Parathyroid adenoma (tissue), 2 donors: ENCODE results near the gene S100A5.

ENCODE experiments used
- H2AFZ ChIP-seq: fragments of 300-600 bp; sonication (generic); one replicate; pipeline ENCODE4 v1.7.0; 2017; ENCODE audit warnings: antibody characterized with exemption, mild to moderate bottlenecking
- H3K27ac ChIP-seq: fragments of 300-600 bp; sonication (generic); one replicate; pipeline ENCODE4 v1.7.0; 2017
- H3K27me3 ChIP-seq: fragments of 300-600 bp; sonication (generic); one replicate; pipeline ENCODE4 v1.7.0; 2017; ENCODE audit warnings: low read length; ENCODE audit not compliant: control insufficient read depth, insufficient read depth
- H3K36me3 ChIP-seq: fragments of 300-600 bp; sonication (generic); one replicate; pipeline ENCODE4 v1.7.0; 2017; ENCODE audit warnings: low read length; ENCODE audit not compliant: control insufficient read depth, insufficient read depth
- H3K4me1 ChIP-seq: fragments of 300-600 bp; sonication (generic); one replicate; pipeline ENCODE4 v1.7.0; 2017; ENCODE audit warnings: control low read depth
- H3K4me2 ChIP-seq: fragments of 300-600 bp; sonication (generic); one replicate; pipeline ENCODE4 v1.7.0; 2017; ENCODE audit warnings: low read length
- H3K4me3 ChIP-seq: fragments of 300-600 bp; sonication (generic); one replicate; pipeline ENCODE4 v1.7.0; 2017; ENCODE audit warnings: low read depth, low read length
- H3K79me2 ChIP-seq: fragments of 300-600 bp; sonication (generic); one replicate; pipeline ENCODE4 v1.7.0; 2017; ENCODE audit warnings: control low read depth
- H3K9ac ChIP-seq: fragments of 300-600 bp; sonication (generic); one replicate; pipeline ENCODE4 v1.7.0; 2017; ENCODE audit warnings: mild to moderate bottlenecking
- H3K9me3 ChIP-seq: fragments of 300-600 bp; sonication (generic); one replicate; pipeline ENCODE4 v1.7.0; 2017; ENCODE audit warnings: low read length; ENCODE audit not compliant: control insufficient read depth
- TF ChIP-seq, protein P1 (sequence below): fragments of 300-600 bp; sonication (generic); IDR thresholded peaks from one replicate; pipeline ENCODE4 v1.7.0; 2017; ENCODE audit warnings: antibody characterized with exemption, mild to moderate bottlenecking
- donor health status: primary hyperparathyroidism.

The S100A5 gene

DNA sequence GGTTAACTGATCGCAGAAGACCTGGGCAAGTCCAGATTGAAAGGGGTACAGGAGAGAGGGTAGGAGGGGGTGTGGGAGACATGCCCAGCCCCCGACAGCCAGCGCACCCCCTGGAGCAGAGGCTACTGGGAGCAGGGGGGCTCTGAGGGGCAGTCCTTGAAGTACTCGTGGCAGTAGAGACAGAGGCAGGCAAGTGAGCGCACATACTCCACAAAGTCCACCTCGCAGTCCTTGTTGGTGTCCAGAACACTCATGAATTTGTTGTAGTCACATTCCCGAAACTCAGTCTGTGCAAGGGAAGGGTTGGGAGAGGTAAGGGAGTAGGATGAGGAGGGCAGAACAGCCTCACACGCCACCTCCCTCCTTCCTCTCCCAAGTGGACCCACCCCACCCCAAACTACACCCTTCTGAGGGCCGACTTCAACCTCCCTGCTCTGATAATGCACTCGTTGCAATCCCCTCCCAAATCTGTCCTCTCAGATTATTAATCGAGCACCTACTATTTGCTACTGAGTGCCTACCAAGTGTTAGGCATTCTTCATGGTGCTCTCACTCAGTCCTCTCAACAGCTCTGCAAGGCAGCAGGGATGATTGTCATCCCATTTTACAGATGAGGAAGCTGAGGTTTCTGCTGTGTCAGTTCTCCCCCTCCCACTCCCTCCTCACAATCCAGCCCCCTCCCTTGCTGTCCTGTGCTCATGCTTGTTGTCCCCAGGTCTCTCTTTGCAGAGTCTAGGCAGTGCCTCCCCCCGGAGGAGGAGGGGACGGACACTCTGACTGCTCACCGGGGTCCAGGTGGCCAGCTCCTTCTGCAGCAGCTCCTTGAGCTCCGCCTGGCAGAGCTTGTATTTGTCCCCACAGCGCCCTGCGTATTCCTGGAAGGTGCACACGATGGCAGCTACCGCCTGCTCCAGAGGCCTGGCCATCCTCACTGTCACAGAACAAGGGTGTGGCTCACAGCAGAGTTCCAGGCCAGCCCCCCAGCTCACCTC, 7.1 kb upstream of the S100A5 start:
- no peaks in the 10 kb centered on the region for H3K27me3 ChIP-seq
- H2AFZ ChIP-seq, result no peak overlapping the region
- no peaks in the 10 kb centered on the region for H3K9me3 ChIP-seq
- no peak overlapping the region for H3K4me2 ChIP-seq
- no peak overlapping the region for H3K27ac ChIP-seq
- no peaks in the 10 kb centered on the region for H3K36me3 ChIP-seq
- no peaks in the 10 kb centered on the region for H3K79me2 ChIP-seq
- H3K4me3 ChIP-seq, result no peak overlapping the region
- H3K4me1 ChIP-seq, result no peaks in the 10 kb centered on the region
- TF ChIP-seq, protein P1, sequence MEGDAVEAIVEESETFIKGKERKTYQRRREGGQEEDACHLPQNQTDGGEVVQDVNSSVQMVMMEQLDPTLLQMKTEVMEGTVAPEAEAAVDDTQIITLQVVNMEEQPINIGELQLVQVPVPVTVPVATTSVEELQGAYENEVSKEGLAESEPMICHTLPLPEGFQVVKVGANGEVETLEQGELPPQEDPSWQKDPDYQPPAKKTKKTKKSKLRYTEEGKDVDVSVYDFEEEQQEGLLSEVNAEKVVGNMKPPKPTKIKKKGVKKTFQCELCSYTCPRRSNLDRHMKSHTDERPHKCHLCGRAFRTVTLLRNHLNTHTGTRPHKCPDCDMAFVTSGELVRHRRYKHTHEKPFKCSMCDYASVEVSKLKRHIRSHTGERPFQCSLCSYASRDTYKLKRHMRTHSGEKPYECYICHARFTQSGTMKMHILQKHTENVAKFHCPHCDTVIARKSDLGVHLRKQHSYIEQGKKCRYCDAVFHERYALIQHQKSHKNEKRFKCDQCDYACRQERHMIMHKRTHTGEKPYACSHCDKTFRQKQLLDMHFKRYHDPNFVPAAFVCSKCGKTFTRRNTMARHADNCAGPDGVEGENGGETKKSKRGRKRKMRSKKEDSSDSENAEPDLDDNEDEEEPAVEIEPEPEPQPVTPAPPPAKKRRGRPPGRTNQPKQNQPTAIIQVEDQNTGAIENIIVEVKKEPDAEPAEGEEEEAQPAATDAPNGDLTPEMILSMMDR, result no peak
- H3K9ac ChIP-seq, result no peak overlapping the region

DNA sequence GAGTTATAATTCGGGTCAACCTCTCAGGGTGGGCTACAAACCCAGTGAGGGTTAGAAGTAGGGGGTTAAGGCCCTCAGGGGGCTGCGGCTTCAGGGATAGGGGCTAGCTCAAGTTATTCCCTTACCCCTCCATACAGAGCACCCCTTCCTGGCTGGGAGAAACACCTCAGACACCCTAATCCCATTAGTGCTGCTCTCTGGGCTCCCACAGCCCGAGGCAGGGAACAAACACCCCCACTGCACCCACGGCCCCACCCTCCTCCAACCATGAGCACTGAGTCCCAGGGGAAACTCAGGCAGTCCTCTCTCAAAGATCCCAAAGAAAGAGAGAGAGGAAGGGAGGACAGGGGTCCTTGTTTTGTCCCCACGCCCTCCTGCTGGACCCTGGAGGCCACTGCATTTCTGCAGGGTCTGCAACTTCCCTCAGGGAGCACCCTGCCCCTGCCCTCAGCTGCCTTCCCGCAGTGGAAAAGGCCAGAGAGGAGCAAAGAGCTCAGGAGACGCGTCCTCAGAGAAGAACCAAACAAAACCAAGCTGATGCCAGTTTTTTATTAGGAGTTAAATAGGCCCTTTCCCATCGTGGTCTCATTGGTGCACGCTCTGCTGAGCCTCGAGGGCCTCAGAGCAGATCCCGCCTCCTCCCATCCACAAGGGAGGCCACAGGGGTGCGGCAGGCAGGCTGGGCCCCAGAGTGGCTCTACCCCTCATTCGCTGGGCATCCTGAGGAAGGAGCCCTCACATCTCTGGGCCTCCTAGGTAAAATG, 6.2 kb upstream of the S100A5 start:
- H3K4me2 ChIP-seq, result no peak overlapping the region
- H3K36me3 ChIP-seq, result no peaks in the 10 kb centered on the region
- no peaks in the 10 kb centered on the region for H3K27me3 ChIP-seq
- H2AFZ ChIP-seq, result no peak overlapping the region
- no peaks in the 10 kb centered on the region for H3K9me3 ChIP-seq
- no peak overlapping the region for H3K9ac ChIP-seq
- no peak overlapping the region for H3K27ac ChIP-seq
- TF ChIP-seq, protein P1, result no peak
- H3K79me2 ChIP-seq, result no peaks in the 10 kb centered on the region
- H3K4me1 ChIP-seq, result no peaks in the 10 kb centered on the region
- no peak overlapping the region for H3K4me3 ChIP-seq

DNA sequence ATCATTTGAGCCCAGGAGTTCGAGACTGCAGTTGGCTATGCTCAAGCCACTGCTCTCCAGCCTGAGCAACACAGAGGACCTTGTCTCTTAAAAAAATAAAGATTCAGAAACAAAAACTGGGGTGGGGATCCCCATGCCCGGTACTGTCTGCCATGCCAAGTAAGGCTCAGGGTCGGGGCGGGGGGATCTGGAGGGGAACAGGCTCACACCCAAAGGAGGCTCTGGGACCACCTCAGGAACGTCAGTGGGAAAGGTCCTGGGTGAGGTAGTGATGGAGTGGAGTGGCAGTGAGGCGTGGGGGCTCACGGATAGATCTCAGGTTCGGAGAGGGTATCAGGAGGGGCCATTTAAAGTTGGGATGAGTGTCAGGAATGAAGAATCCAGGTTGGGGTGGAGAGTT, 5.6 kb upstream of the S100A5 start:
- Histone ChIP-seq H3K27me3 (no peaks in the 10 kb centered on the region), H2AFZ (no peak overlapping the region), H3K27ac (no peak overlapping the region), H3K4me3 (no peak overlapping the region), H3K4me1 (no peaks in the 10 kb centered on the region), H3K9ac (no peak overlapping the region), H3K79me2 (no peaks in the 10 kb centered on the region), H3K36me3 (no peaks in the 10 kb centered on the region), H3K4me2 (no peak overlapping the region), H3K9me3 (no peaks in the 10 kb centered on the region)
- TF ChIP-seq, protein P1, result no peak

DNA sequence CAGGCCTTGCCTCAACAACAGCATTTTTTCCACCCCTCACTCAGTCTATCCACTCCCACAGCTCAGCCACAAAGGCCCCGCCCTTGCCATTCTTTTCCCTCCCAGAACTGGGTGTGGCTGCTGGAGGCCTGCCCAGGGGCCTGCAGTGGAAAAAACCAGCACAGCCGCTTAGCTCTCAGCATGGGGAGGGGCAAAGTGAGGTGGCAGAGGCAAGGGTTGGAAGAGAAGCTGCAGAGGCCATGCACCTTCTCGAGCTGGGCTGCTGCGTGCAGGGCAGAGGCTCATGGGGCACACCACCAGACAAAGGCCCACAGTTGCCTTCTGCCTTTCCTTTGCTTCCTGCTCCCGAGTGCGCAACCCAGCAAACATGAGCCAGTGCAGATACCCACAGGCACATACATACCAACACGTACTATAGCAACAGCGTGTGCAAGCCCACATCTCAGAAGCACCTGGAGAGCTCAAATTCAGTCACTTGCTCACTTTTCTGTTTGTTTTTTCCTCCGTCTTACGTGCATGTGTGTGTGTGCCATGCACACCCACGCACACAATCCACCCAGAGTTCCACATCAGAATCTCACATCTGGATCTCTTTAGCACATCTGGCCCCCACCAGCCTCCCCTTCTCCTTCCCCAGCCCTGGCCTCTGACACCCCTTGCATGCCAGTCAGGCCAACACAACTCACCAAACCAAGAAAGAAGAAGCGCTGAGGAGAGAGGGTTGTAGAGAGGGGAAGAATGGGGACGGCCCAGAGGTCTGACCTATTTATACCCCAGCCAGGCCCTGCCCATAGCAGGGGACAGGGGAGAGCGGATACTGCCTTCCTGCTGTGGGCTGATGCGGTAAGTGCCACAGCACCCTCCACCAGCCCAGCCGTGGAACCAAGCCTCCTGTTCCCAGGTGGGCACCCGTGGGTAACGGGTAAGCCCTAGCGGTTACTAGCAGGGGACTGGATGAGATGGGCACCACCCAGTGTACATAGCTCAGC, 4.6 kb upstream of the S100A5 start, which contains the start of gene S100A4:
TSS of gene S100A4 (minus strand) at position 740 of the 989 bp plus-strand sequence. CDS start 1,012 bp downstream, outside the sequence.
- H3K79me2 ChIP-seq, result no peaks in the 10 kb centered on the region
- H2AFZ ChIP-seq, result peak within 1 kb of the TSS; percentile 53
- no peak within 1 kb of the TSS for H3K27ac ChIP-seq
- H3K9ac ChIP-seq, result no peak within 1 kb of the TSS
- TF ChIP-seq, protein P1, result no peak
- H3K4me3 ChIP-seq, result no peak within 1 kb of the TSS
- H3K27me3 ChIP-seq, result no peaks in the 10 kb centered on the region
- H3K4me1 ChIP-seq, result no peaks in the 10 kb centered on the region
- no peak within 1 kb of the TSS for H3K4me2 ChIP-seq
- no peaks in the 10 kb centered on the region for H3K36me3 ChIP-seq
- no peaks in the 10 kb centered on the region for H3K9me3 ChIP-seq
